OCI-LY7 (cell line): Measurements from ENCODE around the gene ZNF195. TPM values are rescaled to one million over a fixed set of nuclear protein-coding genes. Genes with fewer than 3 reads are reported as not detected.
A peak's percentile ranks its signal among the peaks of the same experiment; 100 is the strongest.
"Not testable (repeated sequence)": the region's sequence is repeated elsewhere in the genome, so short reads cannot be mapped to it uniquely, and the experiment has no call there.

Experiments
- BruUV-seq: library from RNA; stranded (reverse); fragments of 400-500 nt; replicated peaks from 2 replicates; lab custom pipeline; 2021; lab: Mats Ljungman, UMichigan
- CTCF ChIA-PET: fragments of 300-600 bp; sonication (Branson Sonifier 250); formaldehyde crosslinking; loops from one replicate; lab custom pipeline; 2022; ENCODE audit warnings: antibody characterized with exemption; ENCODE audit not compliant: unreplicated experiment; lab: Charles Lee
- POLR2A ChIA-PET: fragments of 300-600 bp; sonication (Branson Sonifier 250); formaldehyde crosslinking; loops from one replicate; lab custom pipeline; 2022; ENCODE audit warnings: antibody characterized with exemption; lab: Charles Lee
- DNase-seq: peaks from one replicate; pipeline ENCODE4 v3.0.0-alpha.2; 2015; ENCODE audit warnings: low spot score
- H2AFZ ChIP-seq: fragments of 200-600 bp; sonication (generic), shearing (Covaris generic); 2 replicates; pipeline ENCODE4 v1.6.1; 2014; ENCODE audit warnings: mild to moderate bottlenecking, antibody characterized with exemption, low read length, moderate library complexity
- H3K27ac ChIP-seq: fragments of 200-600 bp; sonication (generic); 2 replicates; pipeline ENCODE4 v1.5.1; 2014; ENCODE audit warnings: mixed run types, low read depth, mild to moderate bottlenecking, moderate library complexity, low read length, inconsistent platforms; ENCODE audit not compliant: poor library complexity, severe bottlenecking
- H3K36me3 ChIP-seq: fragments of 200-600 bp; sonication (generic); 2 replicates; pipeline ENCODE4 v1.6.1; 2014; ENCODE audit warnings: mild to moderate bottlenecking, antibody characterized with exemption, low read length, moderate library complexity, mixed read lengths; ENCODE audit not compliant: insufficient read depth
- H3K4me1 ChIP-seq: fragments of 200-600 bp; sonication (generic); 2 replicates; pipeline ENCODE4 v1.5.1; 2014; ENCODE audit warnings: mild to moderate bottlenecking, low read length; ENCODE audit not compliant: insufficient read depth, poor library complexity, severe bottlenecking
- H3K4me2 ChIP-seq: fragments of 200-600 bp; sonication (generic); 2 replicates; pipeline ENCODE4 v1.6.1; 2014; ENCODE audit warnings: mild to moderate bottlenecking, low read length
- H3K4me3 ChIP-seq: fragments of 200-600 bp; sonication (generic); 2 replicates; pipeline ENCODE4 v1.5.1; 2014; ENCODE audit warnings: mild to moderate bottlenecking, low read depth, low read length; ENCODE audit not compliant: poor library complexity, severe bottlenecking
- H3K79me2 ChIP-seq: fragments of 200-600 bp; sonication (generic); 2 replicates; pipeline ENCODE4 v1.6.1; 2016; ENCODE audit warnings: low read depth, mild to moderate bottlenecking, low read length, moderate library complexity, mixed read lengths; ENCODE audit not compliant: insufficient read depth
- H3K9me2 ChIP-seq: fragments of 200-600 bp; sonication (generic); 2 replicates; pipeline ENCODE4 v1.6.1; 2016; ENCODE audit warnings: mild to moderate bottlenecking, low read length, mixed read lengths; ENCODE audit not compliant: insufficient read depth
- H3K9me3 ChIP-seq: fragments of 200-600 bp; sonication (generic); 2 replicates; pipeline ENCODE4 v1.6.1; 2014; ENCODE audit warnings: mild to moderate bottlenecking, mixed run types, low read length, mixed read lengths
- H4K20me1 ChIP-seq: fragments of 200-600 bp; sonication (generic); 2 replicates; pipeline ENCODE4 v1.6.1; 2014; ENCODE audit warnings: mild to moderate bottlenecking, antibody characterized with exemption, low read length, moderate library complexity, mixed read lengths; ENCODE audit not compliant: insufficient read depth
- intact Hi-C: fragments of 100-400 bp; cut with micrococcal nuclease; formaldehyde crosslinking; loops from one replicate; pipeline ENCODE4 v1.10.0; 2022; ENCODE audit not compliant: unreplicated experiment
- total RNA-seq, 2 experiments: library from RNA; depleted of rRNA in 1 of 2; stranded (reverse); fragments of >200 nt in 1 of 2; shearing (Covaris generic) in 1 of 2; gene quantifications; 2 replicates each; pipeline ENCODE4 v1.2.3, GENCODE V29; 2014 to 2022

ZNF195 gene
- total RNA-seq, 2 experiments from 2014 or later, result 82.3 to 95.7 TPM

DNA sequence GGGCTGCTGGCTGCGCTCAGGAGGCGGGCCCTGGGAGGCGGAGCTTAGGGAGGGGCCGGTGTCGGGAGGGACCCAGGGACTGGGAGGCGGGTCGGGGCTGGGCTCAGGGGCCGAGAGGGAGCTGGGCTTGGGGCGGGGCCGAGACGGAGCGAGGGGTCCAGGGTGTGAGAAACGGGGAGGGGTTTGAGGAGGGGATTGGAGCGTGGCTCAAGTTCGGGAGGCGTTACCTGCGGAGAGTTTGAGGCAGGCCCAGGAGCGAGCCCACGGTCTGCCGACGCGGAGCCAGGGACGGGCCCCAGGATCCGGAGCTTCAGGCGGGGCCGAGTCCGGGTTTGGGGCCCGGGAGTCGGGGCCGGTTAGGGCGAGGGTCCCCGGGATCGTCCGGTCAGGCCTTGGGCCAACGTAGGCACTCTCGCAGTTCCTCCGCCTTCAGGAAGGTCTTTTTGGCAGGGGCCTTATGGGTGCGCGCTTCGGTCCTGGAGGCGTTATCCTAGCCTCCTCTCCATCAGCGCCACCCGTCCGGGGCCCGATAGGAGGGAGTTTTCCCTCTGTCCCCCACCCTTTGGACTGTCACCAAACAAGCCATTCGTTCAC is 44.3 kb upstream of the ZNF195 start:
- H3K36me3 ChIP-seq, H3K9me3 ChIP-seq, H3K9me2 ChIP-seq, H3K27ac ChIP-seq, POLR2A ChIA-PET, DNase-seq, H4K20me1 ChIP-seq, BruUV-seq, H3K79me2 ChIP-seq: not testable (repeated sequence)
- H3K4me2 ChIP-seq, result peak overlapping the region; percentile 70
- intact Hi-C loops, result loop anchor here (5.0 kb wide), 1 partner anchor 46 kb away; the partner anchor contains the start of gene ZNF195
- H2AFZ ChIP-seq, result peak overlapping the region; percentile 64
- CTCF ChIA-PET, result interaction anchor here (0.6 kb wide), 1 partner anchor 200 kb away, joined by 3 read pairs; no protein-coding TSS in a partner anchor
- peaks cover 14% of the 10 kb centered on the region for H3K4me1 ChIP-seq
- H3K4me3 ChIP-seq, result peak overlapping the region; percentile 67

DNA sequence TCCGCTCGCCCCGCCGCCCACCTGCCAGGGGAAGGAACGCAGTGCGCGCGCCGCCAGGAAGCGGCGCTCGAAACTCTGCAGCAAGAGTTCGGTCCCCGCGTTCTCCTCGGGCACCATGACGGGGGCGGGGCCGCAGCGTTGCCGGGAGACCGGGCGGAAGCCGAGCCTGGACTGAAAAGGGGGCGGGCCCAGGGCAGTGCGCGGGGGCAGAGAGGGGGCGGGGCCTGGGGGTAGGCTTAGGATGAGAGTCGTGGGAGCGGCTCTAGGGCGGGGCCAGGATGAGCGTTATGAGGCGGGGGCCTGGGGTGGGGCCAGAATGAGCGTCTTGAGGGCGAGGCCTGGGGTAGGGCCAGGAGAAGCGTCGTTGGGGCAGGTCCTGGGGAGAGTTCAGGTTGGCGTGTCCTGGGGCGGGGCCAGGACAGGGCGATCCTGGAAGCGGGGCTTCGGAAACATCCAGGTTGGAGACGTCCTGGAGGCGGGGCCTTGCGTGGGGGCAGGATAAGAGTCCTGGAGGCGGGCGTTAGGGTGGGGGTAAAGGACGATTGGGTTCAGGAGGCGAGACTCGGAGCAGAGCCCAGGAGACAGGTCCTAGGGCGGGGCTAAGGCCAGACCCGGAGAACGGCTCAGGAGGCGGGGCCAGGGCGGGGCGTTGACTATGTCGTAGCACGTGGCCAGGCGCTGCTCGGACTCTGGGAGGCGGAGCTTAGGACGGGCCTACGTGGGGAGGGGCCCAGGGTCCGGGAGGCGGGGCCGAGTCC is 43.6 kb upstream of the ZNF195 start:
- H3K9me3 ChIP-seq, POLR2A ChIA-PET, H3K36me3 ChIP-seq, H4K20me1 ChIP-seq, BruUV-seq, H3K79me2 ChIP-seq, H3K9me2 ChIP-seq: not testable (repeated sequence)
- Histone ChIP-seq H3K4me3 (peak overlapping the region; percentile 67), H3K4me2 (peak overlapping the region; percentile 96), H2AFZ (peak overlapping the region; percentile 88), H3K27ac (peak overlapping the region; percentile 58), H3K4me1 (peaks cover 14% of the 10 kb centered on the region)
- intact Hi-C loops, result loop anchor here (5.0 kb wide), 1 partner anchor 45 kb away; the partner anchor contains the start of gene ZNF195
- CTCF ChIA-PET, result interaction anchor here (0.6 kb wide), 1 partner anchor 201 kb away, joined by 3 read pairs; no protein-coding TSS in a partner anchor
- DNase-seq, result peak; percentile 94

DNA sequence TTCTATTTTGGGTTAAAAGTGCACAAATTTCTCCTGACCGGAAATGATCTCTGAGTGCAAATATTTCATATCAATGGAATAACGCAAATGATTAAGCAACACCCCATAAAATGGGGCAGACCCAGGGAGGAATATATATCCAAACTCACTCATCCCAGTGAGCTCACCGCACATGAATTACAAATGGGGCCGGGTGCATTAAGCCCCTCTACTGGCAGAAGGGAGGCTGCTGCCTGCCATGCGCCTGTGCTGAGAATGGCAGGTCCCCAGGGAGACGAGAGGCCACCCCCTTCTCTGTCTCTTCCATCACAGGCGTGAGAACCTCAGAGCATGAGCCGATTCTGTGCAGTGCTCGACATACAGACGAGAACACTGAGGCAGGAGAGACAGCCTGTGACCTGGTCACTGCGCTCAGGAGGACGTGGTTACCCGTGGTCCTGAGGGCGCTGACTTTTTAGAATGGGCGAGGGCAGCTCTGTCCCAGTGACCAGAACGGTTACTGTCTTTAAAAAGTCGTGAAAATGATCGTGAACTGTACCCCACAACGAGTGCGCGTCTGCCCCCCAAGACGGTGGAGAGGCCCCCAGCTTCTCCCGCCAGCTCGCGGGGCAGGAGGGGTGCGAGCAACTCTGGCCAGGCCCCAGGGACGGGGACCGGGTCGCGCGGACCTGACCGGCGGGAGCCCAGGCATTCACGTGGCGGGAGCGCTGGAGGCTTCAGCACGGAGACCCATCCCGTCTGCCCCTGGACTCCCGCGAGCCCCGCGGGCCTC is 42.8 kb upstream of the ZNF195 start:
- Histone ChIP-seq H3K4me3 (peak overlapping the region; percentile 67), H3K4me2 (peak overlapping the region; percentile 96), H2AFZ (peak overlapping the region; percentile 88), H3K4me1 (peaks cover 14% of the 10 kb centered on the region), H3K27ac (peak overlapping the region; percentile 9)
- H3K9me3 ChIP-seq, H3K36me3 ChIP-seq, H3K79me2 ChIP-seq, POLR2A ChIA-PET, H4K20me1 ChIP-seq, H3K9me2 ChIP-seq, CTCF ChIA-PET: not testable (repeated sequence)
- peak; percentile 52 for DNase-seq
- BruUV-seq, result TSS peak; percentile 67
- intact Hi-C loops, result loop anchor here (5.0 kb wide), 1 partner anchor 44 kb away; the partner anchor contains the start of gene ZNF195

DNA sequence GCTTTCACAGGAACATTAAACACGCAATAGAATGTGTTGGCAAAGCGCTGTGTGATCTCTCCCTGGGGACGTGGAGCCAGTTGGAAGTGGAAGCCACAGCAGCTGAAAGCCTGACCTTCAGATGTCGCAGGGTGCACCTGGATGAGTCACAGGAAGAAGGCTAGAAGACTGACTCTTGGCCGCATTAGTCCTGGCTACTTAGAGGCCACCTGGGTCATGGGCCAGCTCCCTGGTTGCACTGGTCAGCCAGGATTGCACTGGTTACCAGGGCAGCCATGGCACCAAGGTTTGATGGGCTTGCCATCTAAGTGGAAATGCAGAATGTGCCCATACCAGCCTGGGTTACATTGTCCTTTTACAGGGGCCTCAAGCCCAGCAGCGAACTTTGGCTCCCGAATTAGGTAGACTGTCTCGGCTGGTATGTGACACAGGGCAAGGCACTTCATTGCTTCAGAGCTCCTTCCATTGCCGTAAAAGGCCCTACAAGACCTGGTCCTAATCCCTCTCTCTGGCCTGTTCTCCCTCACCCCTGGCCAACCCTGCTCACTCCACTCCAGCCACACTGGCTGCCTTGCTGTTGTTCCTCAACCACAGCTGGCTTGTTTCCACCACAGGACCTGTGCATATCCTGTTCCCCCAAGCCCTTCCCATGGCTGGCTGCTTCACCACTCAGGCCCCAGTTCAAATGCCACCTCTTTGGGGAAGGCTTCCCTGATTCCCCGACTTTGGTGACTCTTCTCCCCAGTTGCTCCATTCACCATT is 41.5 kb upstream of the ZNF195 start:
- H3K27ac ChIP-seq, H2AFZ ChIP-seq, H3K4me3 ChIP-seq, H3K9me2 ChIP-seq, DNase-seq, BruUV-seq, H3K9me3 ChIP-seq, H3K4me2 ChIP-seq, H3K36me3 ChIP-seq, H4K20me1 ChIP-seq, CTCF ChIA-PET, H3K79me2 ChIP-seq: not testable (repeated sequence)
- POLR2A ChIA-PET, result interaction anchor here (0.6 kb wide), 1 partner anchor 42 kb away, joined by 3 read pairs; the partner anchor contains the start of gene ZNF195
- intact Hi-C loops, result loop anchor here (5.0 kb wide), 1 partner anchor 43 kb away; the partner anchor contains the start of gene ZNF195
- peaks cover 14% of the 10 kb centered on the region for H3K4me1 ChIP-seq

DNA sequence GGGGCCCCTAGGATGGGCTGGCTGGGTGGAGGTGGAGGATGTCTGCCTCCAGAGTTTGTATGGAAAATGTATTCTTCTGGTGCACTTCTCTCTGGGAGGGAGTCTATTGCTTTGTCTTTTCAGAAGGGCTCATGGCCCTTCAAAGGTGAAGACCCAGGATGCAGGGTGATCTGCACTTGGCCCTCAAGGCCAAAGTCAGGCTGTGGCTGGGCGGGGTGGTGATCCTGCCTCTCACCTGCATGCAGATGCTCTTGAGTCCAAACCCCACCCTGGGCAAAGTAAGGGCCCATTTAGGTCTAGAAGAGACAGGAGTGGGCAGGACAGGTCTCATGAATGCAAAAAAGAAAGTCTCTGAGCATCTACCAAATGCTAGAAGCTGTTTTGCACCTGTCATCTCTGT is 40.5 kb upstream of the ZNF195 start:
- H2AFZ ChIP-seq, H3K9me3 ChIP-seq, H3K4me2 ChIP-seq, BruUV-seq, POLR2A ChIA-PET, H4K20me1 ChIP-seq, CTCF ChIA-PET, H3K79me2 ChIP-seq, H3K27ac ChIP-seq, intact Hi-C loops, DNase-seq, H3K9me2 ChIP-seq, H3K4me3 ChIP-seq, H3K36me3 ChIP-seq: not testable (repeated sequence)
- peaks cover 14% of the 10 kb centered on the region for H3K4me1 ChIP-seq
